GM18498 (cell line): Measurements from ENCODE around the gene PRKG1.
"Not testable (repeated sequence)": the region's sequence is repeated elsewhere in the genome, so short reads cannot be mapped to it uniquely, and the experiment has no call there.

Source experiments
- ATAC-seq: cut with Tn5 transposase; IDR thresholded peaks from one replicate; pipeline ENCODE4 v1.9.1; 2021; ENCODE audit warnings: mild to moderate bottlenecking, moderate library complexity; ENCODE audit not compliant: unreplicated experiment

The PRKG1 gene

DNA sequence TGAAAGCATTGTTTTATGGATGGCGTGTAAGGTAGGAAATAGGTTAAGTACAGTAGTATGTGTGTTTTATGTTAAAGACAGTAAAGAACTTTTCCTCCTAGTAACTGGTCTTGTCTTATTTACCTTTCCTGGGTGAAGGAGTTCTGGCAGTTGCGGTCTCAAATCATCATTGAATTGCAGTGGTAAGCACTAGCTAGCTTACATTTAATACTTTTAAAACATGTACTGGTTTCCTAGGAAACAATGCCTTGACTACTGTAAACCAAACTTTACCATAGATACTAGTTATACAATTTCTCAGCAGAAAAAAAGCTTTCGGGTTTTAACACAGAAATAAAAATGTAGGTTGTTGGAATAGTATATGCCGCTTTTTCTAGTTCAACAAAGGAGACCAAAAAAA lies 37.7 kb downstream of the PRKG1 start:
- no peak for ATAC-seq

DNA sequence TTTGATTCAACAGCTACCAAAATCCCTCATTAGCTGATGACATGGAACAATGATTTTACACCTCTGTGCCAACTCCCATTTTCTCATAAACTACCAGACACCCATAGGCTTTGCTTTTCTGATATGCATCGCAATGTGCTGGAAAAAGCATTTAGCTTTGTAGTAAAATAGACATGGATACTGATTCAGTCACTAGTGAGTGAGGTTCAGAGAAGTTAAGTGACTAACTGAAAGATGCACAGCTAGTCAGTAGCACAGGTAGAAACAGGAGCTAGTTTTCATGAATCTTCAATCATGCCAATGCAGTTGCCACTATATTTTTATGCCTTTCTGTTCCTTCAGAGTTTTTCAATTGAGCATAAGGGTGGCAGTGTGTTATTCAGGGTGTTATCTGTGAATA lies 38.7 kb downstream of the PRKG1 start:
- no peak for ATAC-seq

DNA sequence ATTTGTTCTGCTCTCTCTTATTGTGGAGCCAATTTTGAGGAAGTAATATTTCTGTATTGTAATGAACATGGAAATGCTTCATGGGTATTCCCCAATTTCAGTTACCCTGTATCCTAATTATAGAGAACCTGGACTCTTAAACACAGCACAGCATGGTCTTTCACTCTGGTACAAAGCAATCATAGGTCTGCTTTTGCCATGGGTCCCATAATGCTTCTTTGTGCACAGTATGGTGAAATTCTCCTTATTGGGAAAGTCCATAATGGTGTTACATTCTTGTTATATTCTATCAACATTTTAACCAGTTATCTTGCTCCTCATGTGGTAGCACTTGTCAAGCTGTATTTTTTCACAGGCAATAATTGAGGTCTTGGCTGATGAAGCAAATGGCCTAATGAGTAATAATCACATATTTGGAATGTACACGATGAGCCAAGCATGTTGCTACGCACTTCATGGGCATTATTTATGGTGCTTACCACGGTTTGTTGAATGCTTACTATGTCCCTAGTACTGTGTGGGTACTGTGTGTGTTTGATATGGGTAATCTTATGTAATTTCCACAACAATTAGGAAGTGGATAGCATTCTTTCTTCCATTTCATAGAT lies 42.9 kb downstream of the PRKG1 start:
- ATAC-seq, result no peak

DNA sequence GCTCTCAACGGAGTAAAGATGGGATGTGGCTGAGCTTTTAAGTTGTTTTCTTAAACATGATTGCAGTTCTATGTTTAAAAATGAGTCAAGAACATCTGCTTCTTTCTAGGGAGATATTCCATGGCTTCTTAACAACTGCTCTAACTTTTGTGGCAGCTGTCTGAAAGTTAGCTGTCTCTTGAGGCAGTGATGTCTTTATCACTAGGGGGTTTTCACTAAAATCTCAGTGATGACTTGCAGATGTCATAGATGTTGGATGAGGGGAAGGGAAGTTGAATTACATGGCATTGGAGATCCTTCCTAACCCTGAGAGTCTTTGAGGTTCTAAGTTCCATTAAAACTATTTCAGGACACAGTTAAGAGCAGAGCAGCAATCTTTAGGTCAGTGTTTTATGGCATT lies 43.5 kb downstream of the PRKG1 start:
- no peak for ATAC-seq

DNA sequence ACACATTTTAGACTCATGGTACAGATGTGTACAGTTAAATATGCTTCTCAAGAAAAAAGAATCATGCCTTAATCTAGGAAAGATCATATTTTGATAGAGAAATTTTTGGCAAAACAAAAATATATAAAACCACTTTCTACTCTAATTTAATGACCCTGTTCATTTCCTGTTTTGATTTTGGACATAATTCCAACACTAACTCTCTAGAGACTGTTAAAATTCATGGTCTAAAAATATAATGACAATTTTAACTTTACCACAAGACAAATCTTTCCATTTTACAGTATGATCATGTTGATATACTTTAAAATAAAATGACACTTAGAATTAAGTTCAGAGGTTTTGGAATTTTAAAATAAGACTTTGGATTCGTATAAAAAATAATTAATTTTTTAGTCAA lies 45.2 kb downstream of the PRKG1 start:
- ATAC-seq, result no peak

DNA sequence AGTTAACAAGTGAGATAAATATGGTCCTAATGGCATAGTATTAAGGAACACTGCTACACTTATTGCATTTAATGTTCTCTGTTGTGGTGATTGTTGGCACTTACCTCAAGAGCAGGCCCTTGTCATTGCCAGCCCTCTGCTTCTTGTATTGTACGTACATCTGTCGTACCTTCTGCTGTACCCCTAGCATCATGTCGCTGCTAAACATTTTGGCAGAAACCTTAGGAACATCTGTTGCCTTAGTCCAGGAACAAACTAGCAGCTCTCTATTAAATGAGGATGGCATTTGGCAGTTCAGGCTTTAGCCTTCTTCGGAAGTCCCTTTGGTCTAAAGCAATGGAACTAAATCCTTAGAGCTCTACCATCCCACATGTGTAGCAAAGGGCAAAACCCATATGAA lies 47.6 kb downstream of the PRKG1 start:
- ATAC-seq, result no peak

DNA sequence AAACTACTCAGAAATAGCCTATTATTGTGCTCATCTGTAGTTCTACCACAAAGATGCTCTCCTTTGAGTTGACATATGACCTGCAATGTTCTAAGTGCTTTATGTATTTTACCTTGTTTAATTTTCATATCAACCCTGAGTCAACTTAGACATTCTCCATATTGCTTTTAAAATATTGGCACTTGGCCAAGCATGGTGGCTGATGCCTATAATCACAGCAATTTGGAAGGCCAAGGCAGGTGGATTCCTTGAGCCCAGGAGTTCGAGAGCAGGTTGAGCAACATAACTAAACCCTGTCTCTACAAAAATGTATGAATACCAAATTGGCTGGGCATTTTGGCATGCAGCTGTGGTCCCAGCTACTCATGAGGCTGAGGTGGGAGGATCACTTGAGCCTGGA lies 50.6 kb downstream of the PRKG1 start:
- ATAC-seq, result no peak

DNA sequence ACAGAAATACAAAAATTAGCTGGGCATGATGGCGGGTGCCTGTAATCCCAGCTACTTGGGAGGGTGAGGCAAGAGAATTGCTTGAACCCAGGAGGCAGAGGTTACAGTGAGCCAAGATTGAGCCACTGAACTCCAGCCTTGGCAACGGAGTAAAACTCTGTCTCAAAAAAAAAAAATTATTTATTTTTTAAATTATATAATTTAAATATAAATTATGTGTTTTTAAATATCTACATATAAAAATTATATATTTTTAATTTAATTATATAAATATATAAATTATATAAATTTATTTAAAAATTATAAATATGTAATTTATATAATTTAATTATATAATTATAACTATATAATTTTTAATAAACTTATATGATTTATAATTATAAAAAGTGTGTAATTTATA lies 51.2 kb downstream of the PRKG1 start:
- no peak for ATAC-seq

DNA sequence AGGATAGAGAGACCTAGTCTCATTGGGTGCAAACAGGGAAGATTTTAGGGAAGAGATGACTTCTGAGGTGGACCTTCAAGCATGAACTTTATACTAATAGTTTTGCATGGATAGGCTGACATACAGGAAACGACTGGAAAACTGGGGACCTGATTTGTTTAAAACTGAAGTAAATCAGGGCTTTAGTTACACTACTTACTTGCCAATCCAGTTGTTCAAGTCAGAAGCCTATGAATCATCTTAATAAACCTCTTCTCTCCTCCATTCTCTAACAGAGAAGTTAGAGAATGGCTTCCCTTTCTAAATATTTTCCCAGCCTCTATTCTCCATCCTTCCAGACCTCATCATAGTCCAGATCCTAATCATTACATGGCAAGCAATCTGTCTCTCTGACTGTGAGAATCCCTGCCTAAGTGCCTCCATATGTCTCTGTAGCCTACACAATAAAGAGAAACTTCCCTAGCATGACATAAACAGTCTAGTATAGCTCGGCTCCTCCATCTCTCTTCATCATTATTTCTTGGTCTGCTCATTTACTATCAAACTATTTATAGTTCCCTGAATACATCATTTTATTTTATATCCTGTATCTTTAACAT lies 55.8 kb downstream of the PRKG1 start:
- ATAC-seq, result no peak

DNA sequence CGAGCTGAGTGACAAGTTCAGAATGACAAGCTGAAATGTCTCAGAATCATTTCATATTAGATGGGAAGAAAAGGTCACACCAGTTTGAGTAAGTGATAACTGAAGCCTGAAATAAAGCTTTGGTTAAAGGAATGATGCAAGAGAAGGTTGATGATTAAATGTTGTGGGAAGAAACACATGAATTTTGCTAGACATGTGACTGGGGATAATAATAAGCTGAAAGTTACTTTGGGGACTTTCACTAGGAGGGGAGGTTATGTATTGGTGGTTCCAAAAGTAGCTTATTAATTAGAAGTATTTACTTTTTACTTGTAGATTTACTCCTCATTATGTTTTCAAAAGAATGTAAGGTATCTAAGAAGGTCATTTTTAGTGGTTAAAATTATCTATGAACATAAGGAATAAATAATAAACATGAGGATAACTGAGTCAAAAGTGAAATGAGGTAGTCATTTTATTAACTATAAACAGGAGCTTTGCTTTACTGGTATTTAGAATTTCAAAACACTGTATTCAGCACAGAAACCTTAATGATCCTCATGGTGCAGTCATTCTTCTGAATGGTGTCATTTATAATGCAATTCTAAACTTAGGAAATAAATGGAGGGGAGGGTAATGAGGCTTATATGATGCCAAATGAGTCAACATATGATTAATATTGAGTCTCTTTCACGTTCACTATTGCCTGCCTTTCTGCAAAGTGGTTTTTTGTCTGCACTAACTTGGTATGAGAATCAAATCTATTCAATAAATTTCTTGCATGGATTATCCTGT lies 63.7 kb downstream of the PRKG1 start:
- ATAC-seq, result no peak

DNA sequence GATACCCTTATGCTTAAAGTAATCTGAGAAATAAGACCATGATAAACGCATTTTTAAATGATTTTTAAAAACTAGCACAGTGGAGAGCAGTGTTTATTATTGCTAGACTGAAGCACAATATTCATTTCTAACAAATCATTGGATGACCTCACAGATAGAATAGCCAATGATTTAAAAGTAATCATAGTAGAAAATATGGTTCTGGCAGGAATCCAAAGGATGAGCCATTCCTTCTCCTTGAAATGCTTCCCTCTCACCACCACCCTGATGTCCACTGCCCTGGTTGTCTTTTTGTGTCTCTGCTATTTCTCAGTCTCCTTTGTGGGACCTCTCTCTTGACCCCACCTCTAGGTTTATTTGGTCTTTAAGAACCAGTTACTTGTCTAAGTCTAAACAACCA lies 64.9 kb downstream of the PRKG1 start:
- no peak for ATAC-seq

DNA sequence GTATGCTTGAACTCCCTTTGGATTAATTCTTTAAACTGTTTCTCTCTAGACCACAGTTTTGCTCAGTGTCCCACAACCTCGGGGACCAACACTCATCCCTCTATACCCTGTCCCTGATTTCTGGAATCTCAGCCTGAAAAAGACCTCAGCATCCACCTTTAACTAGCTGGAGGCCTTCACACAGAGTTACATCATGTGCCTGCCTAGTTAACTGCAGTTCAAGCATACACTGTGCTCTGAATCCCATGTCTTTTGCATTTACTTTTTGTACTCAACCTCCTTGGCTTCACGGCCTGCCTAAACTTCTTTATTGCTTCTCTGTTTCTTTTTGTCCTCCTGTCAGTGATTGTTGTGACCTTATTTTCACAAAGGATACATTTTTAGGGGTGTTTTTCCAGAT lies 66.7 kb downstream of the PRKG1 start:
- ATAC-seq, result no peak

DNA sequence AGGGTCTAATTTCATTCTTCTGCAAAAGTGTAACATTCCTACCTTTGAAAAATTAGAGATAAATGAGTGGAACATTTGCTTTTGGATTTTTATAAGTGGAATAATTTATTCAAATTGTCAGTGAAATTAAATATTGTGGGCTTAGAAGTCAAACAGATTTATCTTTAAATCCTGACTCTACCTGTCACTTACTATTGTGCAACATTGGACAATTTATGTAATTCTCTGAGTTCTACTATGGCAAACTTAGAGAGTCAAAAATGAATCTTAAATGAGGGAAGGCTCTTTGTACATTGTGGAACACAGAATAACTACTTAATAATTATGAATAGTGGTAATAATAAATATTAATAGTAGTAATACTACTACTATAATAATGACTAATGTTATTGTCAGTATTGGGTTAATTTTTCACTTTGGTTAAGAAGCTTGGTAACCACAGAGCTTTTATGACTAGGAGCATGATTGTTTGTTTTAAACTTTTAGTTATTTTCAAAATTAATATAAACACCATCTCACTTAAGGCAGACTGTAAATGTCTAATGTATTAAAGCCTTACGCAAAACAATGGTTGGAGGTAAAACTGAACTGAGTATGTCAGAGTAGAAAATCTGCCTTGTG lies 70.0 kb downstream of the PRKG1 start:
- ATAC-seq, result no peak

DNA sequence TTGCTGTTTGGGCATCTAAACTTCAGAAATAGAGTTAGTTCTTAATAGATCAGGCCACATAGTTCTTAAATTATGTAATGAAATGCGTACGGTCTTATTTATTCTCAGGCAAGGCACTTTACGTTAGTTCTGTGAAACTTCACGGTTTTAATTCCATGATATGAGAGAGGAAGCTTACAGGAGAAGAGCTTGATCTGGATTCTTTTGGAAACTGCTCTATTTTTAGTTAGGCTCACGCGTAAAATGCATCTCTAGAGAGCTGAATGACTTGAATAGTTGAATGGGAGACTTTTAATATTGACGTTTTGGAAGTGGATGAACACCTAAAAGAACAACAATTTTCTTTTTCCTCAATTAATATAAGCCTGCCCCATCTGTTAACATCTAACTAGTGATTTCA lies 71.1 kb downstream of the PRKG1 start:
- no peak for ATAC-seq

DNA sequence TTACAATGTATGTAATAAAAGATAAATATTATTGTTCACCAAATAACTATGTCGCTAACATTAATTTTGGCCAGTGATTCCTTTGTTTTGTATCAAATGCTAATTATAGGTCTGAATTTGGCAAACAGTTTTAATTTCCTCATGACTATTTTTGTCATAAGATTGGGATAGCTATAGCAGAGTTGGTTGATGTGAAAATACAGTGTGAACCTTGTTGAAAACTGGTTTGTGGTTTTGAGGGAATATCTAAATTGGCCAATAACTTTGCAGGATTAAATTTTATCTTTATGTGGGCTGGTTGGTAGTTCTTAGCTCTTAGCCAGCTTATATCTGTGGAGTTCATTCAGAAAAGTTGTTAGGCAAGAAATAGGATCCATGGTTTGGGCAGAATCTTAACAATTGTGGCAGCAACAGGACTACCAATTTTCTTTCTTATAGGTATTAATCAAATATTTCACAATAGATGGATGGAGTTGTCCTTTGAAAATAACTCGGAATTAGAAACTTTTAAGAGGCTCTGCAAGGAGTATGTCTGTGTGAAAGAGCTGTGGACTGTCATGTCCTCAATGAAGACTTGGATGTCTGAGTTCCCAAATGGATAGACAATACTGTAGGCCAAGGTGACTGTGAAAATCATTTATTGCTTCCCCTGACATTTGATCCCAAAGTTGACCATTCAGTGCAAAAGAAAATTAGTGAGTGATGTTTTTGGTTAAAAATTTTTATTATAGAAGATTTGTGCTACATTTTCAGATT lies 73.5 kb downstream of the PRKG1 start:
- ATAC-seq, result no peak

DNA sequence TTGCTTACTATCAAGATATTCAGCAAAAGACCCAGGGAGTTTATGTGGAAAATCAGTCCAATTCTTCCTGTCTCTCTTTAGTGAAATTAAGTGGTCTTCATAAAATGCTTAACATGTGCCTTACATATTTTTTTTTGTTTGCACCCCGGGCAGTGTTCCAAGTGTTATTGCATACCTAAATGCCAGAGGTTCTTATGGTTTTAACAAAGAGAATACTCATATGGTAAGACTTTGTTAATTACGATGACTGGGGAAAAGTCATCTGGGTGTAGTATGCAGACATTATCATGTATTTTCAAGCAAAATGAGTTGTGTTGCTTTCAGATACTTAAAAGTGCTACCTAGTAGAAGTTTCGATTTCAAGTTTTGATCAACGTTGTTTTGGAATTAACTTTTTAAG lies 82.6 kb downstream of the PRKG1 start:
- no peak for ATAC-seq

DNA sequence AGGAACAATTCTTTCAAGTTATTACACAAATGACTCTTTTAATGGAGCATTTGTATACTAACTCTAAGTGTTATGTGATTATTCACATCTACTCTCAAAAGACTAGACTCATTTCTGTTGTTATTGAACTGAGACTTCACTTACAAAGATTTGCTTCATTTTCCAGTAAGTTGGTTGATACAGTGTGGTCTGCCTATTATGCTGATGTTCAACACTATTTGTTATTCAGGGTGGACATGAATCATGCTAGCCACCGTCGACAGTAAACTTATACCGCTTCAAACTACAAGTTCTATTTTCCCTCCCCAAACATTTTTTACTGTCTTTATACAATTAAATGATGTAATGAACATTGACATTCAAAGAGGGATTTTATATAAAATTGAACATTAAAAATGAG lies 84.5 kb downstream of the PRKG1 start:
- no peak for ATAC-seq

DNA sequence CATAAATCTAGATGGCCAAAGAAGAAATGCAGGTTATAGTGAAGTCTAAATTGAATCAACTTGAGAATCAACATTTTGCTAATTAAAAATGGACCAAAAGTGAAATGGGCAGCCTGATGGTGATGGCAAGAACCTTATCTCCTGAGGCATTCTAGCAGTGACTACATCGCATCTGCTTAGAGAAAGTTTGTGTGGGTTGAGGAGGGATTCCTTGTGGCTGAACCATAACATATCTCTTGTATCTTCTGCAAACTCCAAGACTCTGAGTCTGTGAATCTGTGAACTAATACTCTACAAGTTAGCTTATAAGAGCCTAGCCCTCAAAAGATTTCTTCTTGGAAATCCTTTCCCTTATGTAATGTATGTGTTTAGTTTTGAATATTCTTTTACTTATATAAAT lies 85.6 kb downstream of the PRKG1 start:
- no peak for ATAC-seq

DNA sequence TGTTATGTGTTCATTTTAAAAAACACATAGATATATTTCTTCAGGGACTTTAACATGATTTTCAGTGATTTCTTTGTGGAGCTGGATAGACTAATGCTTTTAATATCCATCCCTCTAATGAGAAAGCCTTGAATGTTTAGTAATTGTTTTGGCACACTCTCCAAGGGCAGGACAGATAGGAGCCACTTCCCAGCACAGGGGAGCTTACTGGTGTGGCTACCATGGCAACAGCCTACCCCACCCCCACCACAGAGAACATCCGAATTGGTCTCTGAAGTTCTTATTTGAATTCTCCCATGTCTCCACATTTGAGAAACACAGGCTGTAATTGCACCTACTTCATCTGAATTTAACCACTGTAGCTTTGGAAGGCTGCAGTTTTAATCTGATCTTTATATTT lies 87.7 kb downstream of the PRKG1 start:
- no peak for ATAC-seq

DNA sequence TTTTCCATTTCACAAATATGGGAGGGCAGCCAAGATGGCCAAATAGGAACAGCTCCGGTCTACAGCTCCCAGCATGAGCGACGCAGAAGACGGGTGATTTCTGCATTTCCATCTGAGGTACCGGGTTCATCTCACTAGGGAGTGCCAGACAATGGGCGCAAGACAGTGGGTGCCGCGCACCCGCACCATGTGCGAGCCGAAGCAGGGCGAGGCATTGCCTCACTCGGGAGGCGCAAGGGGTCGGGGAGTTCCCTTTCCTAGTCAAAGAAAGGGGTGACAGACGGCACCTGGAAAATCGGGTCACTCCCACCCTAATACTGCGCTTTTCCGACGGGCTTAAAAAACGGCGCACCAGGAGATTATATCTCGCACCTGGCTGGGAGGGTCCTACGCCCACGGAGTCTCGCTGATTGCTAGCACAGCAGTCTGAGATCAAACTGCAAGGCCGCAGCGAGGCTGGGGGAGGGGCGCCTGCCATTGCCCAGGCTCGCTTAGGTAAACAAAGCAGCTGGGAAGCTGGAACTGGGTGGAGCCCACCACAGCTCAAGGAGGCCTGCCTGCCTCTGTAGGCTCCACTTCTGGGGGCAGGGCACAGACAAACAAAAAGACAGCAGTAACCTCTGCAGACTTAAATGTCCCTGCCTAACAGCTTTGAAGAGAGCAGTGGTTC lies 89.2 kb downstream of the PRKG1 start:
- ATAC-seq, result not testable (repeated sequence)
